Measurements from ENCODE around the gene STARD13.

The STARD13 gene

GRCh38 chr13:33227927-33228647 is 57.5 kb downstream of the STARD13 start:
- no peak overlapping the region for H3K27ac ChIP-seq (ENCODE audit: low read depth, low read length)
- no peak overlapping the region for H3K4me3 ChIP-seq (ENCODE audit: low read length)
- peak overlapping the region; percentile 43 for H3K56ac ChIP-seq (ENCODE audit: low read length)
- H4K8ac ChIP-seq (ENCODE audit: low read depth, low read length), result no peak overlapping the region
- H3K9ac ChIP-seq (ENCODE audit: low read length), result peak overlapping the region; percentile 33
- H3K23ac ChIP-seq (ENCODE audit: low read length), result no peak overlapping the region
- no peak overlapping the region for H2AK5ac ChIP-seq (ENCODE audit: low read length)
- no peak overlapping the region for H3K4me2 ChIP-seq (ENCODE audit: low read length)
- peaks cover 8% of the 10 kb centered on the region for H3K4me1 ChIP-seq (ENCODE audit: control insufficient read depth, low read depth, low read length)
- no peak overlapping the region for H2BK120ac ChIP-seq (ENCODE audit: low read depth, low read length)
- no peaks in the 10 kb centered on the region for H3K36me3 ChIP-seq (ENCODE audit: control insufficient read depth, insufficient read depth, low read length)
- no peaks in the 10 kb centered on the region for H3K79me1 ChIP-seq (ENCODE audit: low read length)
- H3K79me2 ChIP-seq (ENCODE audit: control insufficient read depth, insufficient read depth, low read length), result no peaks in the 10 kb centered on the region
- no peaks in the 10 kb centered on the region for H3K27me3 ChIP-seq (ENCODE audit: insufficient read depth, low read length, poor library complexity)
- no peak overlapping the region for H2BK15ac ChIP-seq (replicated peaks; ENCODE audit: low read depth)
- no peak for DNase-seq
- no peak overlapping the region for H4K5ac ChIP-seq (ENCODE audit: low read length)
- no CpG with 5 or more reads among the region's 7 CpGs for WGBS (ENCODE audit: extremely low coverage, insufficient coverage, low lambda C conversion rate)
- no peak overlapping the region for H3K18ac ChIP-seq (ENCODE audit: low read length)
- no peak overlapping the region for H2BK5ac ChIP-seq (ENCODE audit: low read length)
- no peak overlapping the region for H3K4ac ChIP-seq (ENCODE audit: low read depth, low read length)

GRCh38 chr13:33224686-33225085 is 60.9 kb downstream of the STARD13 start:
- Histone ChIP-seq H3K56ac (ENCODE audit: low read length) (no peak overlapping the region), H3K79me2 (ENCODE audit: control insufficient read depth, insufficient read depth, low read length) (no peaks in the 10 kb centered on the region), H2BK15ac (replicated peaks; ENCODE audit: low read depth) (no peak overlapping the region), H3K18ac (ENCODE audit: low read length) (no peak overlapping the region), H3K9ac (ENCODE audit: low read length) (no peak overlapping the region), H3K4ac (ENCODE audit: low read depth, low read length) (no peak overlapping the region), H3K23ac (ENCODE audit: low read length) (no peak overlapping the region), H4K5ac (ENCODE audit: low read length) (no peak overlapping the region), H3K4me3 (ENCODE audit: low read length) (no peak overlapping the region), H3K79me1 (ENCODE audit: low read length) (no peaks in the 10 kb centered on the region), H3K4me1 (ENCODE audit: control insufficient read depth, low read depth, low read length) (peaks cover 7% of the 10 kb centered on the region), H3K27me3 (ENCODE audit: insufficient read depth, low read length, poor library complexity) (no peaks in the 10 kb centered on the region), H2BK5ac (ENCODE audit: low read length) (no peak overlapping the region), H3K27ac (ENCODE audit: low read depth, low read length) (no peak overlapping the region), H3K4me2 (ENCODE audit: low read length) (no peak overlapping the region), H3K36me3 (ENCODE audit: control insufficient read depth, insufficient read depth, low read length) (no peaks in the 10 kb centered on the region), H2BK120ac (ENCODE audit: low read depth, low read length) (no peak overlapping the region), H4K8ac (ENCODE audit: low read depth, low read length) (no peak overlapping the region), H2AK5ac (ENCODE audit: low read length) (no peak overlapping the region)
- no peak for DNase-seq
- no CpG with 5 or more reads among the region's 3 CpGs for WGBS (ENCODE audit: extremely low coverage, insufficient coverage, low lambda C conversion rate)

- Histone ChIP-seq H3K23ac (ENCODE audit: low read length) (no peak overlapping the region), H3K4me1 (ENCODE audit: control insufficient read depth, low read depth, low read length) (peaks cover 3% of the 10 kb centered on the region), H2BK120ac (ENCODE audit: low read depth, low read length) (no peak overlapping the region), H3K18ac (ENCODE audit: low read length) (no peak overlapping the region), H3K4ac (ENCODE audit: low read depth, low read length) (no peak overlapping the region), H3K4me2 (ENCODE audit: low read length) (no peak overlapping the region), H3K9ac (ENCODE audit: low read length) (no peak overlapping the region), H3K4me3 (ENCODE audit: low read length) (no peak overlapping the region), H3K56ac (ENCODE audit: low read length) (no peak overlapping the region), H2BK15ac (replicated peaks; ENCODE audit: low read depth) (no peak overlapping the region), H2AK5ac (ENCODE audit: low read length) (no peak overlapping the region), H3K27me3 (ENCODE audit: insufficient read depth, low read length, poor library complexity) (no peaks in the 10 kb centered on the region), H3K79me2 (ENCODE audit: control insufficient read depth, insufficient read depth, low read length) (no peaks in the 10 kb centered on the region), H2BK5ac (ENCODE audit: low read length) (no peak overlapping the region), H4K5ac (ENCODE audit: low read length) (no peak overlapping the region), H3K79me1 (ENCODE audit: low read length) (no peaks in the 10 kb centered on the region), H3K36me3 (ENCODE audit: control insufficient read depth, insufficient read depth, low read length) (no peaks in the 10 kb centered on the region), H3K27ac (ENCODE audit: low read depth, low read length) (no peak overlapping the region), H4K8ac (ENCODE audit: low read depth, low read length) (no peak overlapping the region)
- no peak for DNase-seq
- no CpG with 5 or more reads among the region's 1 CpG for WGBS (ENCODE audit: extremely low coverage, insufficient coverage, low lambda C conversion rate)
Observed at GRCh38 chr13:33224191-33224590, 61.4 kb downstream of the STARD13 start.

- Histone ChIP-seq H4K5ac (ENCODE audit: low read length) (no peak overlapping the region), H2BK5ac (ENCODE audit: low read length) (no peak overlapping the region), H3K36me3 (ENCODE audit: control insufficient read depth, insufficient read depth, low read length) (no peaks in the 10 kb centered on the region), H3K4me3 (ENCODE audit: low read length) (no peak overlapping the region), H3K4me1 (ENCODE audit: control insufficient read depth, low read depth, low read length) (peaks cover 1% of the 10 kb centered on the region), H3K27ac (ENCODE audit: low read depth, low read length) (no peak overlapping the region), H2BK120ac (ENCODE audit: low read depth, low read length) (no peak overlapping the region), H2BK15ac (replicated peaks; ENCODE audit: low read depth) (no peak overlapping the region), H3K18ac (ENCODE audit: low read length) (no peak overlapping the region), H3K9ac (ENCODE audit: low read length) (no peak overlapping the region), H3K79me1 (ENCODE audit: low read length) (no peaks in the 10 kb centered on the region), H2AK5ac (ENCODE audit: low read length) (no peak overlapping the region), H3K4me2 (ENCODE audit: low read length) (no peak overlapping the region), H4K8ac (ENCODE audit: low read depth, low read length) (no peak overlapping the region), H3K27me3 (ENCODE audit: insufficient read depth, low read length, poor library complexity) (no peaks in the 10 kb centered on the region), H3K4ac (ENCODE audit: low read depth, low read length) (no peak overlapping the region), H3K23ac (ENCODE audit: low read length) (no peak overlapping the region), H3K79me2 (ENCODE audit: control insufficient read depth, insufficient read depth, low read length) (no peaks in the 10 kb centered on the region), H3K56ac (ENCODE audit: low read length) (no peak overlapping the region)
- WGBS (ENCODE audit: extremely low coverage, insufficient coverage, low lambda C conversion rate), result no CpG with 5 or more reads among the region's 1 CpG
- no peak for DNase-seq
Observed at GRCh38 chr13:33219926-33220325, 65.6 kb downstream of the STARD13 start.

GRCh38 chr13:33218426-33218825 is 67.1 kb downstream of the STARD13 start:
- no peak overlapping the region for H2AK5ac ChIP-seq (ENCODE audit: low read length)
- peak overlapping the region; percentile 36 for H3K4ac ChIP-seq (ENCODE audit: low read depth, low read length)
- no peak for DNase-seq
- H3K79me2 ChIP-seq (ENCODE audit: control insufficient read depth, insufficient read depth, low read length), result no peaks in the 10 kb centered on the region
- no peak overlapping the region for H3K27ac ChIP-seq (ENCODE audit: low read depth, low read length)
- no peak overlapping the region for H3K56ac ChIP-seq (ENCODE audit: low read length)
- no peaks in the 10 kb centered on the region for H3K79me1 ChIP-seq (ENCODE audit: low read length)
- peak overlapping the region; percentile 75 for H3K18ac ChIP-seq (ENCODE audit: low read length)
- H3K27me3 ChIP-seq (ENCODE audit: insufficient read depth, low read length, poor library complexity), result no peaks in the 10 kb centered on the region
- no peak overlapping the region for H2BK5ac ChIP-seq (ENCODE audit: low read length)
- no peaks in the 10 kb centered on the region for H3K36me3 ChIP-seq (ENCODE audit: control insufficient read depth, insufficient read depth, low read length)
- no peak overlapping the region for H3K4me2 ChIP-seq (ENCODE audit: low read length)
- H3K4me3 ChIP-seq (ENCODE audit: low read length), result no peak overlapping the region
- no peak overlapping the region for H2BK15ac ChIP-seq (replicated peaks; ENCODE audit: low read depth)
- WGBS (ENCODE audit: extremely low coverage, insufficient coverage, low lambda C conversion rate), result no CpG with 5 or more reads among the region's 1 CpG
- H3K9ac ChIP-seq (ENCODE audit: low read length), result no peak overlapping the region
- no peak overlapping the region for H4K8ac ChIP-seq (ENCODE audit: low read depth, low read length)
- H3K4me1 ChIP-seq (ENCODE audit: control insufficient read depth, low read depth, low read length), result peaks cover 3% of the 10 kb centered on the region
- no peak overlapping the region for H4K5ac ChIP-seq (ENCODE audit: low read length)
- no peak overlapping the region for H3K23ac ChIP-seq (ENCODE audit: low read length)
- H2BK120ac ChIP-seq (ENCODE audit: low read depth, low read length), result no peak overlapping the region

- H3K36me3 ChIP-seq (ENCODE audit: control insufficient read depth, insufficient read depth, low read length), result no peaks in the 10 kb centered on the region
- no peak overlapping the region for H2BK15ac ChIP-seq (replicated peaks; ENCODE audit: low read depth)
- no peak overlapping the region for H4K5ac ChIP-seq (ENCODE audit: low read length)
- H3K4ac ChIP-seq (ENCODE audit: low read depth, low read length), result peak overlapping the region; percentile 36
- H3K4me1 ChIP-seq (ENCODE audit: control insufficient read depth, low read depth, low read length), result peaks cover 4% of the 10 kb centered on the region
- H3K23ac ChIP-seq (ENCODE audit: low read length), result no peak overlapping the region
- no peak overlapping the region for H3K9ac ChIP-seq (ENCODE audit: low read length)
- no peaks in the 10 kb centered on the region for H3K79me2 ChIP-seq (ENCODE audit: control insufficient read depth, insufficient read depth, low read length)
- peak overlapping the region; percentile 75 for H3K18ac ChIP-seq (ENCODE audit: low read length)
- no peak overlapping the region for H2BK5ac ChIP-seq (ENCODE audit: low read length)
- H3K56ac ChIP-seq (ENCODE audit: low read length), result no peak overlapping the region
- WGBS (ENCODE audit: extremely low coverage, insufficient coverage, low lambda C conversion rate), result no CpG with 5 or more reads among the region's 4 CpGs
- H3K4me2 ChIP-seq (ENCODE audit: low read length), result no peak overlapping the region
- no peak overlapping the region for H2AK5ac ChIP-seq (ENCODE audit: low read length)
- no peak overlapping the region for H3K4me3 ChIP-seq (ENCODE audit: low read length)
- no peak overlapping the region for H2BK120ac ChIP-seq (ENCODE audit: low read depth, low read length)
- no peak overlapping the region for H4K8ac ChIP-seq (ENCODE audit: low read depth, low read length)
- H3K79me1 ChIP-seq (ENCODE audit: low read length), result no peaks in the 10 kb centered on the region
- DNase-seq, result peak; percentile 94
- no peaks in the 10 kb centered on the region for H3K27me3 ChIP-seq (ENCODE audit: insufficient read depth, low read length, poor library complexity)
- no peak overlapping the region for H3K27ac ChIP-seq (ENCODE audit: low read depth, low read length)
Observed at GRCh38 chr13:33218020-33218419, 67.5 kb downstream of the STARD13 start.
